ENCODE results near the gene TBC1D32.

DNA sequence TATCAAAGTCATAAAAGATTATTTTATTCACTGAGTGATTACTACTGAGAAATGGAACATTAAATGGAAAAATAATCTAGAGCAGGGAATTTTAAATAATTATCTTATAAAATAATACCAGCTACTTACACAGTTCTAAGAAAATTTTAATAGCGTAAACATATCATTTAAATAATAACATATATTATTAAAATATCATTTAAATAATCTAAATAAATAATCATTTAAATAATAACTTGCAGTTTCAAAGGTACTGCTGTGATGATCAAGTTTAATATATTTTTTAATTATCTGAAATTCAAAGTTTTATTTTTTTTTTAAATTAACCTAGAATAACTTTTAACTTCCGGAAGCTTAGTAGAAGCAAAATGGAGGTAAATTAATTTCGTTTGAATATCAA, 301.2 kb downstream of the TBC1D32 start:
- TF ChIP-seq, protein P1, sequence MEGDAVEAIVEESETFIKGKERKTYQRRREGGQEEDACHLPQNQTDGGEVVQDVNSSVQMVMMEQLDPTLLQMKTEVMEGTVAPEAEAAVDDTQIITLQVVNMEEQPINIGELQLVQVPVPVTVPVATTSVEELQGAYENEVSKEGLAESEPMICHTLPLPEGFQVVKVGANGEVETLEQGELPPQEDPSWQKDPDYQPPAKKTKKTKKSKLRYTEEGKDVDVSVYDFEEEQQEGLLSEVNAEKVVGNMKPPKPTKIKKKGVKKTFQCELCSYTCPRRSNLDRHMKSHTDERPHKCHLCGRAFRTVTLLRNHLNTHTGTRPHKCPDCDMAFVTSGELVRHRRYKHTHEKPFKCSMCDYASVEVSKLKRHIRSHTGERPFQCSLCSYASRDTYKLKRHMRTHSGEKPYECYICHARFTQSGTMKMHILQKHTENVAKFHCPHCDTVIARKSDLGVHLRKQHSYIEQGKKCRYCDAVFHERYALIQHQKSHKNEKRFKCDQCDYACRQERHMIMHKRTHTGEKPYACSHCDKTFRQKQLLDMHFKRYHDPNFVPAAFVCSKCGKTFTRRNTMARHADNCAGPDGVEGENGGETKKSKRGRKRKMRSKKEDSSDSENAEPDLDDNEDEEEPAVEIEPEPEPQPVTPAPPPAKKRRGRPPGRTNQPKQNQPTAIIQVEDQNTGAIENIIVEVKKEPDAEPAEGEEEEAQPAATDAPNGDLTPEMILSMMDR (conservative IDR thresholded peaks at IDR 0.05 in 1 of 2, IDR thresholded peaks at IDR 0.05 in 1 of 2; ENCODE audit: low read depth in 1 of 2, low read length in 2 of 2): no peak
- no peak for TF ChIP-seq EZH2 (IDR thresholded peaks at IDR 0.05; ENCODE audit: low read length, missing control alignments)
